IPS-20b (cell line): ENCODE data around the gene CDH19.

Experiments used
- H3K27ac ChIP-seq: one replicate; pipeline ENCODE4 v1.5.1; 2013; ENCODE audit warnings: low read length
- H3K27me3 ChIP-seq: 2 replicates; pipeline ENCODE4 v1.6.1; 2013; ENCODE audit warnings: mild to moderate bottlenecking, low read length, inconsistent platforms; ENCODE audit not compliant: insufficient read depth
- H3K36me3 ChIP-seq: 2 replicates; pipeline ENCODE4 v1.6.1; 2013; ENCODE audit warnings: low read depth, mild to moderate bottlenecking, inconsistent platforms, low read length, moderate library complexity; ENCODE audit not compliant: insufficient read depth
- H3K4me1 ChIP-seq: 2 replicates; pipeline ENCODE4 v1.6.1; 2013; ENCODE audit warnings: mild to moderate bottlenecking, control low read depth, inconsistent platforms, low read length, moderate library complexity; ENCODE audit not compliant: insufficient read depth
- H3K4me3 ChIP-seq: 2 replicates; pipeline ENCODE4 v1.5.1; 2013; ENCODE audit warnings: mild to moderate bottlenecking, low read length, inconsistent platforms
- H3K9ac ChIP-seq: 2 replicates; pipeline ENCODE4 v1.6.1; 2013; ENCODE audit warnings: low read depth, mild to moderate bottlenecking, inconsistent platforms, low read length, moderate library complexity
- H3K9me3 ChIP-seq: 2 replicates; pipeline ENCODE4 v1.6.1; 2013; ENCODE audit warnings: mild to moderate bottlenecking, low read depth, low read length, inconsistent platforms; ENCODE audit not compliant: insufficient read depth

The CDH19 gene

DNA sequence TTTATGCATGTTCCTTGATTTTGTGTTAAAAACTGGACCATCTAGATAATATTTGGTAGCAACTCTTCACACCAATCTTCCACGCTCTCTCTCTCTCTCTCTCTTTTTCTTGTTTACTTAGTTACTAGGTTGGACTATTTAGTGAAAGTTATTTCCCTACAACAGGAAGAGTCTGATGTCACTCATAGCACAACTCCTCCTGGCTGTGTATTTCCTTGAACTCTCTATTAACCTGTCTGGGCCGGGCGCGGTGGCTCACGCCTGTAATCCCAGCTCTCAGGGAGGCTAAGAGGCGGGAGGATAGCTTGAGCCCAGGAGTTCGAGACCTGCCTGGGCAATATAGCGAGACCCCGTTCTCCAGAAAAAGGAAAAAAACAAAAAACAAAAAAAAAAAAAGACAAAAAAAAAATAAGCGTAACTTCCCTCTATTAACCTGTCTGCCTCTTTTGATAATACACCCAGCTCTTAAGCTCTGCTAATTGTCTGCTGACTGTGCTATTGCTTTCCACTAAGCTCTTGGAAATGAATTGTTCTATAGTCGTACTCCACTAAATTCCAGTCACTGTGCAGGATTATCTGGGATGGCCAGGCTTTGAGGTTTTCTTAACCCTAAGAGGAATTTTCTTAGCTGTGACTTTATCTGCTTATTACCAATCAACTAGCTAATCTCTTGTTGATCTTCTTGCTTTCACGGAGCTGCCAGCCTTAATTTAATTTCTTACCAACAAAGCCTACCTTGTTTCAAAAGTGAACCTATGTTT is 18.1 kb upstream of the CDH19 start:
- H3K27ac ChIP-seq: no peak overlapping the region
- no peaks in the 10 kb centered on the region for H3K27me3 ChIP-seq
- H3K9me3 ChIP-seq: no peaks in the 10 kb centered on the region
- no peaks in the 10 kb centered on the region for H3K36me3 ChIP-seq
- H3K9ac ChIP-seq: no peak overlapping the region
- H3K4me1 ChIP-seq: peaks cover 5% of the 10 kb centered on the region; the same call in 1 of the 2 replicates
- H3K4me3 ChIP-seq: no peak overlapping the region

DNA sequence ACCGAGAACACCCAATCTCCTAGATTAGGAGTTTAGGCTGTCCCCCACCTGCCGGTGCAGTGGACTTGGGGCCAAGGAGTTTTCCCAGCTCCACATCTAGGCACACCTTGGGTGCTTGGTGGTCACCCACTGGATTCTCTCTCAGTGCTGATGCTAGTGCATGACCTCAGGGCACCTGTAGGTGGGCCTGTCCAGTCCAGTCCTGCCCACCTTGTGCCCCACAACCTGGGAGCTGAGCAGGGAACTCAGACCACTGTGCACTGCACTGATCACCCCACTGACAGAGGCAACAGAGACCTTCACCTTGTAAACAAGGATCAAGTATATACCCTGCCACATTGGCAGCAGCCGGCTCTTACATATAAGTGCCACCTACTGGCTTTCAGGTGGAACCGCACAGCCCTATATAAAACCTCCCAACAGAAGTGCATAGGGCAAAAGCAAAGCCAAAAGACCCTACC is 12.7 kb upstream of the CDH19 start:
- H3K27me3 ChIP-seq: no peaks in the 10 kb centered on the region
- no peak overlapping the region for H3K9ac ChIP-seq
- H3K4me3 ChIP-seq: no peak overlapping the region
- H3K27ac ChIP-seq: no peak overlapping the region
- H3K4me1 ChIP-seq: no peaks in the 10 kb centered on the region
- H3K9me3 ChIP-seq: no peaks in the 10 kb centered on the region
- no peaks in the 10 kb centered on the region for H3K36me3 ChIP-seq

DNA sequence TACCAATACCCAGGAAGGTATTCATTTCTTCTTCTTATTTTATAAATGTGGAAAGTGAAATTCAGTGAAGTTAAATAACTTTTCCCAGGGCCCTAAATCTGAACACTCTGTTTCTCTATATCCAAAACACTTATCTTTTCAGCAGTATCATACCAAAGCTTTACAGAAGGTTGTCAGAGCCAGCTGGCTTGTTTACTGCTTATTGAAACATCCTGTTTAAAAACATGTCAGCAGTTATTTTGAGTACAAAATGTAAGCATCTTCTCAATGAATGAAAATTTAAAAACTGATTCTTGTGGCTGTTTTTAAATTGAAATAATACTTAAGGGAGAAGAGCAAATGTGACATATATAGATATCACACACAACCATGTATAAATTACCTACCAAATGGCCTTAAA is 11.3 kb upstream of the CDH19 start:
- H3K9ac ChIP-seq: no peak overlapping the region
- no peak overlapping the region for H3K4me3 ChIP-seq
- no peaks in the 10 kb centered on the region for H3K4me1 ChIP-seq
- H3K36me3 ChIP-seq: no peaks in the 10 kb centered on the region
- no peak overlapping the region for H3K27ac ChIP-seq
- H3K27me3 ChIP-seq: no peaks in the 10 kb centered on the region
- no peaks in the 10 kb centered on the region for H3K9me3 ChIP-seq

DNA sequence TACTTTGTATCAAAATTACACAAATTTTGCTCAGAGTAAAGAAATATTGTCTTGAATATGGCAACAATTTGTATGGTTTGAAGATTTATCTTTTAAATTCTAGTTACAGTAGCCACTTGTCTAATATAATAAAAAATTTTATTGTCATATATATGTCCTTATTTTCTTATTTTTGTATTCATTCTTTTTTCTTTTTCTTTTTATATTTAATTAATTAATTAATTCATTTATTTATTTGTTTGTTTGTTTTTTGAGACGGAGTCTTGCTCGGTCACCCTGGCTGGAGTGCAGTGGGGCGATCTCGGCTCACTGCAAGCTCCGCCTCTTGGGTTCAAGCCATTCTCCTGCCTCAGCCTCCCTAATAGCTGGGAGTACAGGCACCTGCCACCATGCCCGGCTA is 3.7 kb upstream of the CDH19 start:
- Histone ChIP-seq H3K27ac (no peak overlapping the region), H3K4me3 (no peak overlapping the region), H3K36me3 (no peaks in the 10 kb centered on the region), H3K27me3 (no peaks in the 10 kb centered on the region), H3K4me1 (no peaks in the 10 kb centered on the region), H3K9me3 (no peaks in the 10 kb centered on the region), H3K9ac (no peak overlapping the region)

- Histone ChIP-seq H3K9me3 (peaks cover 2% of the 10 kb centered on the region; the same call in 1 of the 2 replicates), H3K27ac (no peak overlapping the region), H3K27me3 (no peaks in the 10 kb centered on the region), H3K4me3 (no peak overlapping the region), H3K36me3 (no peaks in the 10 kb centered on the region), H3K4me1 (no peaks in the 10 kb centered on the region), H3K9ac (no peak overlapping the region)
Measured at GRCh38 chr18:66601649-66602048, 2.2 kb downstream of the CDH19 start.

GRCh38 chr18:66599190-66599589 is 4.7 kb downstream of the CDH19 start:
- H3K27me3 ChIP-seq: no peaks in the 10 kb centered on the region
- no peaks in the 10 kb centered on the region for H3K4me1 ChIP-seq
- no peak overlapping the region for H3K27ac ChIP-seq

GRCh38 chr18:66587430-66587829 is 16.5 kb downstream of the CDH19 start:
- no peaks in the 10 kb centered on the region for H3K27me3 ChIP-seq
- no peaks in the 10 kb centered on the region for H3K9me3 ChIP-seq
- H3K4me1 ChIP-seq: no peaks in the 10 kb centered on the region
- no peak overlapping the region for H3K9ac ChIP-seq
- no peak overlapping the region for H3K4me3 ChIP-seq
- H3K27ac ChIP-seq: no peak overlapping the region
- H3K36me3 ChIP-seq: no peaks in the 10 kb centered on the region

More at GRCh38 chr18:66599190-66599589, 4.7 kb downstream of the CDH19 start:
- Histone ChIP-seq H3K9ac (no peak overlapping the region), H3K4me3 (no peak overlapping the region), H3K36me3 (no peaks in the 10 kb centered on the region), H3K9me3 (peaks cover 2% of the 10 kb centered on the region; the same call in 1 of the 2 replicates)

GRCh38 chr18:66582211-66582610 is 21.7 kb downstream of the CDH19 start:
- Histone ChIP-seq H3K4me1 (no peaks in the 10 kb centered on the region), H3K4me3 (no peak overlapping the region), H3K27ac (no peak overlapping the region), H3K36me3 (no peaks in the 10 kb centered on the region), H3K9ac (no peak overlapping the region), H3K9me3 (no peaks in the 10 kb centered on the region), H3K27me3 (no peaks in the 10 kb centered on the region)

DNA sequence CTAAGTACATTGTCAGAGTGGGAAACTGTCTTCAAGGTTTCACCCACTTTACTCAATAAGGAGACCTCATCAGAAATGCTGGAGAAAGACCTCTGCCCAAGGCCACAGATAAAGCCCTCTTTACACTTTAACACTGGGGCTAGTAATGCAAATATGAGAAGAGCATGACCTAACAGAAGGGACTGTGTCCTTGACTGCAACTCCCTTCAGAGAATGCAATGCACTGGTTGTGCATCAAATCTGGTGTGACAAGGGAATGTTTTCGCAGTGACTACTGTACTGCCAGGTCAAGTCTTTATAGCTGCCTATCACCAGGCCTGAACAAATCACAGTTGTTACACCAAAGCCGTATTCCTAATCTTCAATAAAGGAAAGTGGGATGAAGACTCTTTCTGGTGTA is 28.6 kb downstream of the CDH19 start:
- H3K4me3 ChIP-seq: no peak overlapping the region
- no peaks in the 10 kb centered on the region for H3K4me1 ChIP-seq
- no peaks in the 10 kb centered on the region for H3K27me3 ChIP-seq
- no peak overlapping the region for H3K27ac ChIP-seq
- no peaks in the 10 kb centered on the region for H3K9me3 ChIP-seq
- H3K36me3 ChIP-seq: no peaks in the 10 kb centered on the region
- H3K9ac ChIP-seq: no peak overlapping the region

DNA sequence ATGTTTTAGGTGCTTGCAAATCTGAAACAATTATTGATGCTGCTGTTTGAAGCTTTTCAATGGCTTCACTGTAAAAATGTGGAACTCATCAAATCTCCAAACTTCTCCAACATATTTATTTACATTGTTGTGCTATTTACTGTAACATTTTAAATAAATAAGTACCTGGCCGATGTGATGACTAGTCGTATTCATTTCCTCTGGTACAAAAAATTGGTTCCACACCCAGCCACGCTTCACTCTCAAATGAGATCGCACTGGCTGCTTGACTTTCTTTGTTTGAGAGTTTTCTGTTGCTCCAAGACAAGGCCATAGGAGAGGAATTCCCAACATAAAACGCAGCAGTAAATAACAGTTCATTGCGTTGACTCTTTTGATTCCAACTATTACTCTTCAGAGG is 32.0 kb downstream of the CDH19 start:
- Histone ChIP-seq H3K9ac (no peak overlapping the region), H3K27ac (no peak overlapping the region), H3K9me3 (no peaks in the 10 kb centered on the region), H3K4me1 (no peaks in the 10 kb centered on the region), H3K27me3 (no peaks in the 10 kb centered on the region), H3K36me3 (no peaks in the 10 kb centered on the region), H3K4me3 (no peak overlapping the region)

DNA sequence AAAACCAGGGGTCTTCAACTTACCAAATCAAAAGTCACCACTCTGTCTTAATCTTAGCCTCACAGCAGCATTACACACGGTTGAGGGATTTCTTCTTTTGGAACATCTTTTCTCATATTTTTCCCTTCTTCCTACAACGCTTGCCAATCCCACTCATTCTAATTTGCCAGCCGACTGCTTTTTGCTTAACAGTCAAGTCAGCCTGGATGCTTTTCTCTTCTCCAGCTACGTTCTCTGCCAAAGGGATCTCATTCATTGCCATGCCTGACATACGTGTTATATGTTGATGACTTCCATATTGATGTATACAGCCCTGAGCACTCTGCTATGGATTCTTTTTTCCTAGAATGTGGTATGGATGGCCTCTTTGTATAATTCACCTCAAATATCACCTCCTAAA is 37.3 kb downstream of the CDH19 start:
- H3K36me3 ChIP-seq: no peaks in the 10 kb centered on the region

DNA sequence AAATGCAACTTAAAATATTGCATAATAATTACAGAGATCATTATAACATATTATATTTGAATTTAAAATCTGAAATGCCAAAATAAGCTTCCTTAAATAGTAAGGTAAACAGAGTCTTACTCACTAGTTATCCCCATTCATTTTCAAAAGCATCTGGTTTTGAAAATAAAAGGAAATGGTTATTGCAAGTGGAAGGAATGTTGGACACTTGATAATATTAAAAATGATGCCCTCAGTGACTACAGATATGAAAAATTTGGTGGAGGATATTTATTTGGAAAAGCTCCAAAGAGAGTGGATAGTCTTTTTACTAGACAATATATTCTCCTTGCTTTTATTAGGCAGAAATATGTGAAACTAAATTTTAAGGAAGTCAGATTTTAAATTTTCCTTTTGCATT is 39.7 kb downstream of the CDH19 start:
- Histone ChIP-seq H3K9ac (no peak overlapping the region), H3K4me1 (no peaks in the 10 kb centered on the region), H3K27ac (no peak overlapping the region), H3K27me3 (no peaks in the 10 kb centered on the region), H3K4me3 (no peak overlapping the region), H3K9me3 (no peaks in the 10 kb centered on the region), H3K36me3 (no peaks in the 10 kb centered on the region)

More for the DNA sequence above, 37.3 kb downstream of the CDH19 start:
- no peak overlapping the region for H3K4me3 ChIP-seq
- H3K9me3 ChIP-seq: no peaks in the 10 kb centered on the region
- H3K27ac ChIP-seq: no peak overlapping the region
- H3K9ac ChIP-seq: no peak overlapping the region
- no peaks in the 10 kb centered on the region for H3K27me3 ChIP-seq
- H3K4me1 ChIP-seq: no peaks in the 10 kb centered on the region
